ENCODE measurements around the gene HBZ.
A peak's percentile ranks its signal among the peaks of the same experiment; 100 is the strongest.
"Not testable (repeated sequence)": the region's sequence is repeated elsewhere in the genome, so short reads cannot be mapped to it uniquely, and the experiment has no call there.

The HBZ gene

DNA sequence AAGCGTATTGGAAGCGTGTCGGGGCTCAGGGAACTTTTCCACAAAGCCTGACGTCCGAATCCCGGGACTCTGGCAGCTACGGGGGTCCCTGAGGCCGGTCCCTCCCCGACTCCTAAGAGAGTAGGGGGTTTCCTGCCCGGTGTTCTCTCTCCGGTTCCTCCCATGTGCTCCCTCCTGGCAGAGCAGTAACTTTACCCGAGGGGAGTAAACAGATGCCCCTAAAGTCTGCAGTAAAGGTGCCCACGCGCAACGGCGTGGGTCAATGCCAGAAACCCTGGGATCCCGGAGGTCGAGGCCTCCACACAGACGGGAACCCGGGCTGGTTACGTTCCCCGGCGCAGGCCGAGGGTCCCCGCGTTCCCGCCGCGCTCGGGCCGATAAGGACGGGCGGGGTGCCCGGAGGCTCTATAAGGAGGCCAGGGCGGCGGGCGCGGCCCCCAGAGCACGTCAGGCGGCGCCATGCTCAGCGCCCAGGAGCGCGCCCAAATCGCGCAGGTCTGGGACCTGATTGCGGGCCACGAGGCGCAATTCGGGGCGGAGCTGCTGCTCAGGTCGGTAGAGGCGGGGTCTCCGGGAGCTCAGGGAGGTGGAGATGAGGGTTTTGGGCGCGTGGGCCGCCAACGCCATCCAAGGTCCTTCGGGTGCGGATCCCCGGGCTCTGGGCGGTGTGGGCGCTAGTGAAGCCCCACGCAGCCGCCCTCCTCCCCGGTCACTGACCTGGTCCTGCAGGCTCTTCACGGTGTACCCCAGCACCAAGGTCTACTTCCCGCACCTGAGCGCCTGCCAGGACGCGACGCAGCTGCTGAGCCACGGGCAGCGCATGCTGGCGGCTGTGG is 13.3 kb downstream of the HBZ start, which contains the start of gene HBM:
TSS of gene HBM (plus strand) at position 440 of the 836 bp plus-strand sequence. CDS start at position 460, 20 bp downstream.
- H3K4me3 ChIP-seq (ENCODE audit: control insufficient read depth, low read depth, low read length) = peak within 1 kb of the TSS; percentile 12
- DNase-seq (ENCODE audit: low read depth) = no peak
- TF ChIP-seq, protein P1, sequence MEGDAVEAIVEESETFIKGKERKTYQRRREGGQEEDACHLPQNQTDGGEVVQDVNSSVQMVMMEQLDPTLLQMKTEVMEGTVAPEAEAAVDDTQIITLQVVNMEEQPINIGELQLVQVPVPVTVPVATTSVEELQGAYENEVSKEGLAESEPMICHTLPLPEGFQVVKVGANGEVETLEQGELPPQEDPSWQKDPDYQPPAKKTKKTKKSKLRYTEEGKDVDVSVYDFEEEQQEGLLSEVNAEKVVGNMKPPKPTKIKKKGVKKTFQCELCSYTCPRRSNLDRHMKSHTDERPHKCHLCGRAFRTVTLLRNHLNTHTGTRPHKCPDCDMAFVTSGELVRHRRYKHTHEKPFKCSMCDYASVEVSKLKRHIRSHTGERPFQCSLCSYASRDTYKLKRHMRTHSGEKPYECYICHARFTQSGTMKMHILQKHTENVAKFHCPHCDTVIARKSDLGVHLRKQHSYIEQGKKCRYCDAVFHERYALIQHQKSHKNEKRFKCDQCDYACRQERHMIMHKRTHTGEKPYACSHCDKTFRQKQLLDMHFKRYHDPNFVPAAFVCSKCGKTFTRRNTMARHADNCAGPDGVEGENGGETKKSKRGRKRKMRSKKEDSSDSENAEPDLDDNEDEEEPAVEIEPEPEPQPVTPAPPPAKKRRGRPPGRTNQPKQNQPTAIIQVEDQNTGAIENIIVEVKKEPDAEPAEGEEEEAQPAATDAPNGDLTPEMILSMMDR (conservative IDR thresholded peaks at IDR 0.05; ENCODE audit: control insufficient read depth, insufficient read depth, low read depth, low read length) = no peak

DNA sequence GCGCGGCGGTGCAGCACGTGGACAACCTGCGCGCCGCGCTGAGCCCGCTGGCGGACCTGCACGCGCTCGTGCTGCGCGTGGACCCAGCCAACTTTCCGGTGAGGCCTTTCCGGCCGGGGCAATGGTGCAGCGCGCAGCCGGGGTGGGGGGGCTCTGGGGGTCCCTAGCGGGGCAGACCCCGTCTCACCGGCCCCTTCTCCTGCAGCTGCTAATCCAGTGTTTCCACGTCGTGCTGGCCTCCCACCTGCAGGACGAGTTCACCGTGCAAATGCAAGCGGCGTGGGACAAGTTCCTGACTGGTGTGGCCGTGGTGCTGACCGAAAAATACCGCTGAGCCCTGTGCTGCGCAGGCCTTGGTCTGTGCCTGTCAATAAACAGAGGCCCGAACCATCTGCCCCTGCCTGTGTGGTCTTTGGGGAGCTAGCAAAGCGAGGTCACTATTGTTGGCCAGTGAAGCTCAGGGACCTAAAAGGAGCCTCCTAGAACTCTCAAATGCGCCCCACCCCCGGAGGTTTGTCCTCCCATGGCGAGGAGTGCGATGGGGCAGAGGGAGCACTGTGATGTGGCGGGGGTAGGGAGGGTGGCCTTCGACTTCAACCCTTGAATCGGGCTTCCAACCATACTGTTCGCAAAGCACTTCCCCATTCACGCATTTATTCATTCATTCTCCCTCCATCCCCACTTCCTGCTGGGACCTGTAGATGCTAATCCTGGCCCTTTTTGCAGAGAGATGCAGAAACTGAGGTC is 14.1 kb downstream of the HBZ start:
- DNase-seq (ENCODE audit: low read depth) = no peak
- H3K4me3 ChIP-seq (ENCODE audit: control insufficient read depth, low read depth, low read length) = no peak overlapping the region
- TF ChIP-seq, protein P1 (conservative IDR thresholded peaks at IDR 0.05; ENCODE audit: control insufficient read depth, insufficient read depth, low read depth, low read length) = no peak

DNA sequence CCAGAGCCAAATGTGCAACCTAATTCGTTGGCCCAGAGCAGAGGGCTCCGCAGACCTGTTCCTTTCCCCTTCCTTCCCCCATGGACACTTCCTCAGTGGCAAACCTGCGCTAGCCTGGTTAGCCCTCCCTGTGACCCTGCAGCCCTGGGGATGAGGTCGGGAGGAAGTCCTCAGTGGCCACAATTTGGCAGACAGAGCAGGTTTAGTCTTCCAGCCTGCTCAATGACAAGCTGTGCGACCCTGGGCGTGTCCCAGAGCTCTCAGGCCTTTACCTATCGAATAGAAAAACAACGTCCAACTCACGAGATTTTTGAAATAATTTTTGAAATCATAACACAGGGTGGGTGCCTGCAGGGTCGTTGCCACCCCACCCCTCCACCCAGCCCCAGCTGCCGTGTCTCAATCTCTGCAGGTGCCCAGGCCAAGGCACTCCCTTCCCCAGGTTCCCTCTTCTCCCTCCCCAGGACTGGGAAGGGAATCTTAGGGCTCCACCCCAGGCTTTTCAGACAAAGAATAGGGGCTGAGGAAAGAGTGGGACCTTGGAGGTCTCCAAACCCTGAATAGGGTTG is 14.8 kb downstream of the HBZ start:
- DNase-seq (ENCODE audit: low read depth) = no peak
- no peak overlapping the region for H3K4me3 ChIP-seq (ENCODE audit: control insufficient read depth, low read depth, low read length)
- TF ChIP-seq, protein P1 (conservative IDR thresholded peaks at IDR 0.05; ENCODE audit: control insufficient read depth, insufficient read depth, low read depth, low read length) = no peak

DNA sequence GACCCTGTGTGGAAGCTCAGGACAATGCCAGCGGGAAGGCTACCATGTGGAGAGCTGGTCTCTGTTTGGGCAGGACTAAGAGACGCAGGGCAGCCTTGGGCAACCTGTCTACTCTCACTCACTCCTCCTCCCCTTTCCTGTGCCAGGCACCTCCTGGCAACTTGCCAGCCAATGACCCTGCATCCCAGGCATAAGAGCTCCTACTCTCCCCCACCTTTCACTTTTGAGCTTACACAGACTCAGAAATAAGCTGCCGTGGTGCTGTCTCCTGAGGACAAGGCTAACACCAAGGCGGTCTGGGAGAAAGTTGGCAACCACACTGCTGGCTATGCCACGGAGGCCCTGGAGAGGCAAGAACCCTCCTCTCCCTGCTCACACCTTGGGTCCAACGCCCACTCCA is 16.0 kb downstream of the HBZ start:
- H3K4me3 ChIP-seq (ENCODE audit: control insufficient read depth, low read depth, low read length) = no peak overlapping the region
- DNase-seq (ENCODE audit: low read depth) = no peak
- TF ChIP-seq, protein P1 (conservative IDR thresholded peaks at IDR 0.05; ENCODE audit: control insufficient read depth, insufficient read depth, low read depth, low read length) = no peak

DNA sequence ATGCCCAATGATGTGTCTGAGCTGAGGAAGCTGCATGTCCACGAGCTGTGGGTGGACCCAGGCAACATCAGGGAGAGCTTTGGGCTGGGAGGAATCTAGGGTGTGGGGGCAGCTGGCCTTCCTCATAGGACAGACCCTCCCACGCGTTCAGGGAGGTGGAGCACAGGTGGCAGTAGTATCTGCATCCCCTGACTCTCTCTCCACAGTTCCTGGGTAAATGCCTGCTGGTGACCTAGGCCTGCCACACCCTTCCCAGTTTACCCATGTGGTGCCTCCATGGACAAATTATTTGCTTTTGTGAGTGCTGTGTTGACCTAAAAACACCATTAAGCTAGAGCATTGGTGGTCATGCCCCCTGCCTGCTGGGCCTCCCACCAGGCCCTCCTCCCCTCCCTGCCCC is 16.6 kb downstream of the HBZ start:
- TF ChIP-seq, protein P1 (conservative IDR thresholded peaks at IDR 0.05; ENCODE audit: control insufficient read depth, insufficient read depth, low read depth, low read length) = no peak
- no peak overlapping the region for H3K4me3 ChIP-seq (ENCODE audit: control insufficient read depth, low read depth, low read length)
- no peak for DNase-seq (ENCODE audit: low read depth)

DNA sequence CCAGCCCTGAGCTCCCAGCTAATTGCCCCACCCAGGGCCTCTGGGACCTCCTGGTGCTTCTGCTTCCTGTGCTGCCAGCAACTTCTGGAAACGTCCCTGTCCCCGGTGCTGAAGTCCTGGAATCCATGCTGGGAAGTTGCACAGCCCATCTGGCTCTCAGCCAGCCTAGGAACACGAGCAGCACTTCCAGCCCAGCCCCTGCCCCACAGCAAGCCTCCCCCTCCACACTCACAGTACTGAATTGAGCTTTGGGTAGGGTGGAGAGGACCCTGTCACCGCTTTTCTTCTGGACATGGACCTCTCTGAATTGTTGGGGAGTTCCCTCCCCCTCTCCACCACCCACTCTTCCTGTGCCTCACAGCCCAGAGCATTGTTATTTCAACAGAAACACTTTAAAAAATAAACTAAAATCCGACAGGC is 17.7 kb downstream of the HBZ start:
- not testable (repeated sequence) for DNase-seq (ENCODE audit: low read depth); H3K4me3 ChIP-seq (ENCODE audit: control insufficient read depth, low read depth, low read length)

DNA sequence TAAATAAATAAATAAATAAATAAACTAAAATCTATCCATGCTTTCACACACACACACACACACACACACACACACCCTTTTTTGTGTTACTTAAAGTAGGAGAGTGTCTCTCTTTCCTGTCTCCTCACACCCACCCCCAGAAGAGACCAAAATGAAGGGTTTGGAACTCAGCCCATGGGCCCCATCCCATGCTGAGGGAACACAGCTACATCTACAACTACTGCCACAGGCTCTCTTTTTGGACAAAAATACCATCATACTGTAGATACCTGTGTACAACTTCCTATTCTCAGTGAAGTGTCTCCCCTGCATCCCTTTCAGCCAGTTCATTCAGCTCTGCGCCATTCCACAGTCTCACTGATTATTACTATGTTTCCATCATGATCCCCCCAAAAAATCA is 18.3 kb downstream of the HBZ start:
- TF ChIP-seq, protein P1 (conservative IDR thresholded peaks at IDR 0.05; ENCODE audit: control insufficient read depth, insufficient read depth, low read depth, low read length) = no peak
- no peak for DNase-seq (ENCODE audit: low read depth)
- no peak overlapping the region for H3K4me3 ChIP-seq (ENCODE audit: control insufficient read depth, low read depth, low read length)

DNA sequence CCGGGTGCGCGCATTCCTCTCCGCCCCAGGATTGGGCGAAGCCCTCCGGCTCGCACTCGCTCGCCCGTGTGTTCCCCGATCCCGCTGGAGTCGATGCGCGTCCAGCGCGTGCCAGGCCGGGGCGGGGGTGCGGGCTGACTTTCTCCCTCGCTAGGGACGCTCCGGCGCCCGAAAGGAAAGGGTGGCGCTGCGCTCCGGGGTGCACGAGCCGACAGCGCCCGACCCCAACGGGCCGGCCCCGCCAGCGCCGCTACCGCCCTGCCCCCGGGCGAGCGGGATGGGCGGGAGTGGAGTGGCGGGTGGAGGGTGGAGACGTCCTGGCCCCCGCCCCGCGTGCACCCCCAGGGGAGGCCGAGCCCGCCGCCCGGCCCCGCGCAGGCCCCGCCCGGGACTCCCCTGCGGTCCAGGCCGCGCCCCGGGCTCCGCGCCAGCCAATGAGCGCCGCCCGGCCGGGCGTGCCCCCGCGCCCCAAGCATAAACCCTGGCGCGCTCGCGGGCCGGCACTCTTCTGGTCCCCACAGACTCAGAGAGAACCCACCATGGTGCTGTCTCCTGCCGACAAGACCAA is 20.0 kb downstream of the HBZ start, which contains the start of gene HBA2:
TSS of gene HBA2 (plus strand) at position 503 of the 568 bp plus-strand sequence. CDS start at position 540, 37 bp downstream.
- DNase-seq (ENCODE audit: low read depth); H3K4me3 ChIP-seq (ENCODE audit: control insufficient read depth, low read depth, low read length): not testable (repeated sequence)

DNA sequence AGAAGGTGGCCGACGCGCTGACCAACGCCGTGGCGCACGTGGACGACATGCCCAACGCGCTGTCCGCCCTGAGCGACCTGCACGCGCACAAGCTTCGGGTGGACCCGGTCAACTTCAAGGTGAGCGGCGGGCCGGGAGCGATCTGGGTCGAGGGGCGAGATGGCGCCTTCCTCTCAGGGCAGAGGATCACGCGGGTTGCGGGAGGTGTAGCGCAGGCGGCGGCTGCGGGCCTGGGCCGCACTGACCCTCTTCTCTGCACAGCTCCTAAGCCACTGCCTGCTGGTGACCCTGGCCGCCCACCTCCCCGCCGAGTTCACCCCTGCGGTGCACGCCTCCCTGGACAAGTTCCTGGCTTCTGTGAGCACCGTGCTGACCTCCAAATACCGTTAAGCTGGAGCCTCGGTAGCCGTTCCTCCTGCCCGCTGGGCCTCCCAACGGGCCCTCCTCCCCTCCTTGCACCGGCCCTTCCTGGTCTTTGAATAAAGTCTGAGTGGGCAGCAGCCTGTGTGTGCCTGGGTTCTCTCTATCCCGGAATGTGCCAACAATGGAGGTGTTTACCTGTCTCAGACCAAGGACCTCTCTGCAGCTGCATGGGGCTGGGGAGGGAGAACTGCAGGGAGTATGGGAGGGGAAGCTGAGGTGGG is 20.9 kb downstream of the HBZ start:
- not testable (repeated sequence) for DNase-seq (ENCODE audit: low read depth); H3K4me3 ChIP-seq (ENCODE audit: control insufficient read depth, low read depth, low read length)
